Endothelial cell of umbilical vein (primary cell): ENCODE results near the gene TMEM127. TPM values are rescaled to one million over a fixed set of nuclear protein-coding genes. Genes with fewer than 3 reads are reported as not detected.

Source experiments
- BruUV-seq: library from RNA; stranded (reverse); fragments of 400-500 nt; replicated peaks from 2 replicates; lab custom pipeline; 2021; lab: Mats Ljungman, UMichigan
- CTCF ChIA-PET: fragments of 300-600, 350-600 bp; sonication (Branson Sonifier 250); formaldehyde crosslinking; loops from one replicate; lab custom pipeline; 2021; ENCODE audit warnings: antibody characterized with exemption, inconsistent platforms; lab: Charles Lee
- POLR2A ChIA-PET: fragments of 300-600, 350-600 bp; sonication (Branson Sonifier 250); formaldehyde crosslinking; loops from one replicate; lab custom pipeline; 2021; ENCODE audit warnings: antibody characterized with exemption, inconsistent platforms; lab: Charles Lee
- DNase-seq: peaks from one replicate; pipeline ENCODE4 v3.0.0-alpha.2; 2011; ENCODE audit warnings: low read depth, low spot score
- FAIRE-seq: peaks from 2 replicates; lab custom pipeline; 2011; peaks lifted over from hg19 to GRCh38; lab: Jason Lieb, UNC
- H2AFZ ChIP-seq: 2 replicates; pipeline ENCODE4 v1.6.0; 2012; ENCODE audit warnings: low read depth, low read length, control low read depth, inconsistent platforms
- H3K27ac ChIP-seq: 2 replicates; pipeline ENCODE4 v1.5.1; 2011; ENCODE audit warnings: low read depth, mild to moderate bottlenecking, control low read depth, low read length, moderate library complexity; ENCODE audit not compliant: insufficient read depth
- H3K27me3 ChIP-seq, 2 experiments: 2 replicates each; pipeline versions ENCODE4 v1.6.0 to v1.6.1; 2011; ENCODE audit warnings: low read length in 2 of 2, mixed read lengths in 1 of 2; ENCODE audit not compliant: control insufficient read depth in 2 of 2, insufficient read depth in 2 of 2
- H3K36me3 ChIP-seq, 2 experiments: 2 replicates in 1 of 2; 3 replicates in 1 of 2; pipeline ENCODE4 v1.5.1; 2011; ENCODE audit warnings: low read length in 2 of 2, mild to moderate bottlenecking in 1 of 2, moderate library complexity in 1 of 2; ENCODE audit not compliant: control insufficient read depth in 2 of 2, insufficient read depth in 2 of 2; ENCODE audit errors: extremely low read depth in 1 of 2
- H3K4me1 ChIP-seq: 3 replicates; pipeline ENCODE4 v1.5.1; 2011; ENCODE audit warnings: mild to moderate bottlenecking, low read length; ENCODE audit not compliant: control insufficient read depth, insufficient read depth; ENCODE audit errors: extremely low read depth
- H3K4me2 ChIP-seq: 2 replicates; pipeline ENCODE4 v1.6.1; 2011; ENCODE audit warnings: low read length, control low read depth, mixed read lengths; ENCODE audit not compliant: insufficient read depth
- H3K4me3 ChIP-seq, 3 experiments: fragments of 200-600 bp in 1 of 3; sonication (generic), shearing (Covaris generic) in 1 of 3; replicated peaks in 1 of 3; 2 replicates each; pipeline ENCODE4 v1.5.1; 2011 to 2016; ENCODE audit warnings: control low read depth in 3 of 3, low read length in 3 of 3, mild to moderate bottlenecking in 2 of 3, inconsistent platforms in 1 of 3, low read depth in 1 of 3, moderate library complexity in 1 of 3; ENCODE audit not compliant: insufficient read depth in 1 of 3
- H3K79me2 ChIP-seq: 2 replicates; pipeline ENCODE4 v1.6.0; 2012; ENCODE audit warnings: low read length, inconsistent platforms; ENCODE audit not compliant: control insufficient read depth, insufficient read depth
- H3K9ac ChIP-seq: replicated peaks from 2 replicates; pipeline ENCODE3; 2011; ENCODE audit warnings: low read length, control low read depth; ENCODE audit not compliant: insufficient read depth; ENCODE audit errors: extremely low read depth
- H3K9me1 ChIP-seq: replicated peaks from 3 replicates; pipeline ENCODE4 v1.6.0; 2011; ENCODE audit warnings: mild to moderate bottlenecking, low read length; ENCODE audit not compliant: control insufficient read depth, insufficient read depth; ENCODE audit errors: extremely low read depth
- H3K9me3 ChIP-seq: replicated peaks from 2 replicates; pipeline ENCODE4 v1.5.1; 2012; ENCODE audit warnings: low read length, inconsistent platforms; ENCODE audit not compliant: control insufficient read depth, insufficient read depth
- H4K20me1 ChIP-seq: replicated peaks from 2 replicates; pipeline ENCODE3; 2011; ENCODE audit warnings: mild to moderate bottlenecking, low read length; ENCODE audit not compliant: control insufficient read depth, insufficient read depth; ENCODE audit errors: extremely low read depth
- CTCF ChIP-seq, 2 donors: IDR thresholded peaks; 1 replicate in 1 of 2; 2 replicates in 1 of 2; pipeline ENCODE4 v1.5.1; 2011; ENCODE audit warnings: low read length in 2 of 2, mild to moderate bottlenecking in 2 of 2, moderate library complexity in 2 of 2, control low read depth in 1 of 2, inconsistent platforms in 1 of 2, low read depth in 1 of 2; ENCODE audit not compliant: insufficient read depth in 1 of 2; ENCODE audit errors: extremely low read depth in 1 of 2
- EZH2 ChIP-seq: IDR thresholded peaks from 2 replicates; pipeline ENCODE4 v1.6.1; 2012; ENCODE audit warnings: borderline replicate concordance, low read depth, mild to moderate bottlenecking, moderate library complexity, low read length, inconsistent platforms; ENCODE audit not compliant: severe bottlenecking
- FOS ChIP-seq: IDR thresholded peaks from 2 replicates; pipeline ENCODE4 v1.6.1; 2011; ENCODE audit warnings: mild to moderate bottlenecking, low read length, moderate library complexity, borderline replicate concordance; ENCODE audit not compliant: insufficient read depth
- GATA2 ChIP-seq: IDR thresholded peaks from 2 replicates; pipeline ENCODE4 v1.7.0; 2011; ENCODE audit warnings: low read depth, mild to moderate bottlenecking, moderate library complexity, mixed read lengths, low read length; ENCODE audit not compliant: insufficient read length, insufficient read depth
- JUN ChIP-seq: IDR thresholded peaks from 2 replicates; pipeline ENCODE4 v1.6.1; 2011; ENCODE audit warnings: borderline replicate concordance, low read depth; ENCODE audit not compliant: insufficient read length, insufficient read depth
- MAX ChIP-seq: IDR thresholded peaks from 2 replicates; pipeline ENCODE4 v1.6.1; 2011; ENCODE audit not compliant: insufficient read depth, insufficient read length
- MYC ChIP-seq: IDR thresholded peaks from one replicate; pipeline ENCODE4 v1.6.1; 2011; ENCODE audit warnings: mild to moderate bottlenecking, low read depth, low read length
- POLR2A ChIP-seq: IDR thresholded peaks from 2 replicates; pipeline ENCODE4 v1.6.1; 2012; ENCODE audit warnings: low read depth, mild to moderate bottlenecking, control low read depth, low read length
- POLR2AphosphoS5 ChIP-seq: IDR thresholded peaks from 2 replicates; pipeline ENCODE4 v1.6.1; 2012; ENCODE audit warnings: low read depth, mild to moderate bottlenecking, control low read depth, low read length, moderate library complexity; ENCODE audit not compliant: insufficient read depth
- dilution Hi-C: fragments of 300-500 bp; cut with MboI; formaldehyde crosslinking; loops from one replicate; pipeline ENCODE4 v1.15.0; 2019; ENCODE audit warnings: low sequenced_read_pairs; ENCODE audit not compliant: extremely low pct_ligation_motif_present
- intact Hi-C: fragments of 100-400 bp; cut with micrococcal nuclease; formaldehyde crosslinking; loops from one replicate; pipeline ENCODE4 v1.10.0; 2022
- polyA plus RNA-seq, 4 experiments: library from polyadenylated mRNA; depleted of rRNA in 3 of 4; stranded (reverse) in 3 of 4; unstranded in 1 of 4; fragments of >200 nt; gene quantifications; 2 replicates each; pipeline versions ENCODE4 v1.2.1 to v1.2.3, GENCODE V29; 2011 to 2012; ENCODE audit warnings: missing spikeins in 1 of 4
- total RNA-seq: library from RNA; stranded (reverse); gene quantifications from 2 replicates; pipeline ENCODE4 v1.2.3, GENCODE V29; 2021

Gene TMEM127
- total and polyA plus RNA-seq, 2 donors (not counting 3 experiments of a cell fraction or from before 2014, with no cell fraction given): 48.4 to 75.7 TPM

DNA sequence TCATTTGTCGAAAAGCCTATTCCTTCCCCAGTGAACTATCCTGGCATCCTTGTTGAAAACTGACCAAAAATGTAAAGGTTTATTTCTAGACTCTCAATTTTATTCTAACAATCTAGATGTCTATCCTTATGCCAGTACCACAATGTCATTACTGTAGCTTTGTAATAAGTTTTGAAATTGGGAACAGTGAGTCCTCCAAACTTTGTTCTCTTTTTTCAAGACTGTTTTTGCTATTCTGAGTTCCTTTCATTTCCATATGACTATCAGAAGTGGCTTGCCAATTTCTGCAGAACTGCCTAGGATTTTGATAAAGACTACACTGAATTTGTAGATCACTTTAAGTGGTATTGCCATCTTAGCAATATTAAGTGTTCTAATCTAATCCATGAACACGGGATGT, 66.9 kb downstream of the TMEM127 start:
- CTCF ChIA-PET: interaction anchor here (0.8 to 1.4 kb wide), 4 partner anchors 10 to 67 kb away, joined by 3 to 4 read pairs (median 4); partner anchors contain the start of genes CIAO1, STARD7 and TMEM127
- H3K9me3 ChIP-seq: no peaks in the 10 kb centered on the region
- peaks cover 2% of the 10 kb centered on the region for H3K4me1 ChIP-seq
- H3K36me3 ChIP-seq: peaks cover 8 to 10% of the 10 kb centered on the region in 2 experiments
- H3K27ac ChIP-seq: no peak overlapping the region
- no peak overlapping the region for H3K4me2 ChIP-seq
- no peaks in the 10 kb centered on the region for H3K27me3 ChIP-seq
- POLR2A ChIA-PET: interaction anchor here (1.0 kb wide), 1 partner anchor 10 kb away, joined by 3 read pairs; the partner anchor contains the start of gene STARD7
- no peak for TF ChIP-seq POLR2AphosphoS5
- no peak for TF ChIP-seq EZH2
- no peak for TF ChIP-seq GATA2
- no peak for TF ChIP-seq JUN
- TF ChIP-seq POLR2A: no peak
- TF ChIP-seq MYC: no peak
- TF ChIP-seq MAX: no peak
- no peak for TF ChIP-seq CTCF (IDR thresholded peaks at IDR 0.05; ENCODE audit: extremely low read depth in 1 of 2, insufficient read depth in 1 of 2, low read depth in 1 of 2, low read length in 2 of 2)
- no peak for TF ChIP-seq FOS
- dilution Hi-C loops (no loop called here), intact Hi-C loops (no loop called here)
- FAIRE-seq (no peak), DNase-seq (no peak)
- H3K9me1 ChIP-seq: no peaks in the 10 kb centered on the region
- no peak overlapping the region for H3K4me3 ChIP-seq
- H3K79me2 ChIP-seq: peaks cover 90% of the 10 kb centered on the region
- H4K20me1 ChIP-seq: peaks cover 6% of the 10 kb centered on the region
- no TSS peak for BruUV-seq
- H2AFZ ChIP-seq: no peak overlapping the region
- no peak overlapping the region for H3K9ac ChIP-seq

Other genes with a start within 250 kb of the TMEM127 start
- gene GPAT2, start 231.1 kb downstream of the TMEM127 start, total RNA-seq: 6.6 and 14.2 TPM in 2 replicates
- 10.3 and 11.1 TPM in 2 replicates for gene GPAT2, start 231.1 kb downstream of the TMEM127 start, polyA plus RNA-seq
- not detected in 2 replicates for gene ADRA2B, start 149.4 kb downstream of the TMEM127 start, total RNA-seq
- gene ADRA2B, start 149.4 kb downstream of the TMEM127 start, polyA plus RNA-seq: 0.03 TPM in 1 of 2 replicates, not detected in the other
- not detected in 2 replicates for gene ASTL, start 127.5 kb downstream of the TMEM127 start, total RNA-seq
- not detected in 2 replicates for gene ASTL, start 127.5 kb downstream of the TMEM127 start, polyA plus RNA-seq
- 0.33 and 0.58 TPM in 2 replicates for gene DUSP2, start 120.6 kb downstream of the TMEM127 start, total RNA-seq
- 0.33 and 0.35 TPM in 2 replicates for gene DUSP2, start 120.6 kb downstream of the TMEM127 start, polyA plus RNA-seq
- gene STARD7, start 57.2 kb downstream of the TMEM127 start, total RNA-seq: 107 and 132 TPM in 2 replicates
- 48.5 and 61.2 TPM in 2 replicates for gene STARD7, start 57.2 kb downstream of the TMEM127 start, polyA plus RNA-seq
- 64.3 and 70.7 TPM in 2 replicates for gene CIAO1, start 228 bp upstream of the TMEM127 start, total RNA-seq
- gene CIAO1, start 228 bp upstream of the TMEM127 start, polyA plus RNA-seq: 119 and 120 TPM in 2 replicates
- 117 and 124 TPM in 2 replicates for gene SNRNP200, start 39.5 kb upstream of the TMEM127 start, total RNA-seq
- 142 and 155 TPM in 2 replicates for gene SNRNP200, start 39.5 kb upstream of the TMEM127 start, polyA plus RNA-seq
- gene ITPRIPL1, start 59.3 kb upstream of the TMEM127 start, total RNA-seq: 4.6 and 5.8 TPM in 2 replicates
- 2.3 and 2.6 TPM in 2 replicates for gene ITPRIPL1, start 59.3 kb upstream of the TMEM127 start, polyA plus RNA-seq
- gene NCAPH, start 69.8 kb upstream of the TMEM127 start, total RNA-seq: 34.6 and 36.6 TPM in 2 replicates
- 20.6 and 21.9 TPM in 2 replicates for gene NCAPH, start 69.8 kb upstream of the TMEM127 start, polyA plus RNA-seq
- not detected in 2 replicates for gene NEURL3, start 239.4 kb upstream of the TMEM127 start, total RNA-seq
- 0.08 TPM in 1 of 2 replicates, not detected in the other for gene NEURL3, start 239.4 kb upstream of the TMEM127 start, polyA plus RNA-seq